ENCODE data around the gene CACNA2D3.

CACNA2D3 gene

GRCh38 chr3:54313418-54313817 lies 191.1 kb downstream of the CACNA2D3 start:
- DNase-seq (ENCODE audit: low read depth), result no peak
- TF ChIP-seq CTCF (conservative IDR thresholded peaks at IDR 0.05; ENCODE audit: low read length), result no peak
- no peak overlapping the region for H3K4me3 ChIP-seq (ENCODE audit: low read length)

GRCh38 chr3:54321520-54321919 lies 199.2 kb downstream of the CACNA2D3 start:
- no peak overlapping the region for H3K4me3 ChIP-seq (ENCODE audit: low read length)
- no peak for TF ChIP-seq CTCF (conservative IDR thresholded peaks at IDR 0.05; ENCODE audit: low read length)
- no peak for DNase-seq (ENCODE audit: low read depth)

- DNase-seq (ENCODE audit: low read depth), result no peak
- no peak overlapping the region for H3K4me3 ChIP-seq (ENCODE audit: low read length)
- TF ChIP-seq CTCF (conservative IDR thresholded peaks at IDR 0.05; ENCODE audit: low read length), result no peak
These were observed 200.0 kb downstream of the CACNA2D3 start for GRCh38 chr3:54322354-54322753.

GRCh38 chr3:54324103-54324502 lies 201.8 kb downstream of the CACNA2D3 start:
- no peak for DNase-seq (ENCODE audit: low read depth)
- no peak overlapping the region for H3K4me3 ChIP-seq (ENCODE audit: low read length)
- no peak for TF ChIP-seq CTCF (conservative IDR thresholded peaks at IDR 0.05; ENCODE audit: low read length)

GRCh38 chr3:54326951-54327350 lies 204.6 kb downstream of the CACNA2D3 start:
- no peak for TF ChIP-seq CTCF (conservative IDR thresholded peaks at IDR 0.05; ENCODE audit: low read length)
- no peak for DNase-seq (ENCODE audit: low read depth)
- no peak overlapping the region for H3K4me3 ChIP-seq (ENCODE audit: low read length)

GRCh38 chr3:54331341-54331740 lies 209.0 kb downstream of the CACNA2D3 start:
- H3K4me3 ChIP-seq (ENCODE audit: low read length), result no peak overlapping the region
- no peak for DNase-seq (ENCODE audit: low read depth)
- TF ChIP-seq CTCF (conservative IDR thresholded peaks at IDR 0.05; ENCODE audit: low read length), result no peak

GRCh38 chr3:54337846-54338245 lies 215.5 kb downstream of the CACNA2D3 start:
- TF ChIP-seq CTCF (conservative IDR thresholded peaks at IDR 0.05; ENCODE audit: low read length), result no peak
- no peak overlapping the region for H3K4me3 ChIP-seq (ENCODE audit: low read length)
- no peak for DNase-seq (ENCODE audit: low read depth)
